H1 (cell line): ENCODE measurements around the gene CGN. TPM values are rescaled to one million over a fixed set of nuclear protein-coding genes. Genes with fewer than 3 reads are reported as not detected.

Source experiments
- CTCF ChIA-PET: fragments of 300-600 bp; sonication (Branson Sonifier 250); formaldehyde crosslinking; loops from one replicate; lab custom pipeline; 2021; ENCODE audit not compliant: partially characterized antibody; lab: Charles Lee
- POLR2A ChIA-PET: fragments of 300-600 bp; sonication (Branson Sonifier 250); formaldehyde crosslinking; loops from one replicate; lab custom pipeline; 2021; ENCODE audit warnings: inconsistent platforms; ENCODE audit not compliant: partially characterized antibody; lab: Charles Lee
- DNase-seq, 2 experiments: peaks; one replicate each; pipeline versions ENCODE4 v3.0.0 to v3.0.0-alpha.2; 2010 to 2022; ENCODE audit warnings: low spot score in 2 of 2, low read depth in 1 of 2, mixed read lengths in 1 of 2
- FAIRE-seq: peaks from 2 replicates; lab custom pipeline; 2011; peaks lifted over from hg19 to GRCh38; lab: Jason Lieb, UNC
- H2AFZ ChIP-seq: 2 replicates; pipeline ENCODE4 v1.8.1; 2012; ENCODE audit warnings: low read length, inconsistent platforms
- H2AK5ac ChIP-seq: 2 replicates; pipeline ENCODE4 v1.6.1; 2013; ENCODE audit warnings: low read depth, low read length
- H2BK120ac ChIP-seq: replicated peaks from 2 replicates; pipeline ENCODE3; 2013; ENCODE audit warnings: low read depth, low read length, inconsistent platforms
- H2BK12ac ChIP-seq: 2 replicates; pipeline ENCODE4 v1.6.1; 2013; ENCODE audit warnings: low read depth, low read length
- H2BK15ac ChIP-seq: 2 replicates; pipeline ENCODE4 v1.6.1; 2013; ENCODE audit warnings: low read length
- H2BK20ac ChIP-seq: 2 replicates; pipeline ENCODE4 v1.6.1; 2013; ENCODE audit warnings: low read length
- H2BK5ac ChIP-seq: 2 replicates; pipeline ENCODE4 v1.6.1; 2013; ENCODE audit warnings: low read depth, low read length
- H3K14ac ChIP-seq: 2 replicates; pipeline ENCODE4 v1.6.1; 2013; ENCODE audit warnings: inconsistent platforms; ENCODE audit not compliant: insufficient read length
- H3K18ac ChIP-seq: 2 replicates; pipeline ENCODE4 v1.6.1; 2013; ENCODE audit warnings: low read length; ENCODE audit errors: extremely low read depth
- H3K23ac ChIP-seq: 2 replicates; pipeline ENCODE4 v1.6.1; 2013; ENCODE audit warnings: inconsistent platforms; ENCODE audit not compliant: insufficient read length
- H3K23me2 ChIP-seq: 2 replicates; pipeline ENCODE4 v1.6.1; 2013; ENCODE audit warnings: low read depth, low read length
- H3K27ac ChIP-seq: 2 replicates; pipeline ENCODE4 v1.6.1; 2011; ENCODE audit warnings: low read depth, low read length, inconsistent platforms
- H3K27me3 ChIP-seq, 4 experiments: replicated peaks in 1 of 4; 1 replicate in 1 of 4; 2 replicates in 3 of 4; pipeline versions ENCODE4 v1.6.1 to v1.8.1; 2011 to 2013; ENCODE audit warnings: low read length in 3 of 4, mild to moderate bottlenecking in 3 of 4, inconsistent platforms in 2 of 4, mixed read lengths in 2 of 4, moderate library complexity in 1 of 4; ENCODE audit not compliant: control insufficient read depth in 3 of 4, insufficient read depth in 3 of 4; ENCODE audit errors: extremely low read depth in 1 of 4
- H3K36me3 ChIP-seq, 4 experiments: 2 replicates each; pipeline versions ENCODE4 v1.6.1 to v1.8.1; 2011 to 2013; ENCODE audit warnings: mild to moderate bottlenecking in 4 of 4, low read length in 3 of 4, moderate library complexity in 2 of 4, control low read depth in 1 of 4, inconsistent platforms in 1 of 4; ENCODE audit not compliant: insufficient read depth in 4 of 4, control insufficient read depth in 2 of 4
- H3K4ac ChIP-seq: replicated peaks from 2 replicates; pipeline ENCODE3; 2013; ENCODE audit warnings: low read length, low read depth, mixed read lengths, inconsistent platforms; ENCODE audit not compliant: insufficient read length
- H3K4me1 ChIP-seq, 4 experiments: replicated peaks in 1 of 4; 1 replicate in 1 of 4; 2 replicates in 3 of 4; pipeline versions ENCODE4 v1.6.1 to v1.8.1; 2011 to 2013; ENCODE audit warnings: low read length in 3 of 4, inconsistent platforms in 2 of 4, mixed read lengths in 1 of 4; ENCODE audit not compliant: insufficient read depth in 4 of 4, control insufficient read depth in 3 of 4
- H3K4me2 ChIP-seq, 2 experiments: 2 replicates each; pipeline versions ENCODE4 v1.6.1 to v1.8.1; 2011 to 2013; ENCODE audit warnings: low read depth in 2 of 2, low read length in 2 of 2, control low read depth in 1 of 2, inconsistent platforms in 1 of 2, mild to moderate bottlenecking in 1 of 2; ENCODE audit not compliant: insufficient read depth in 1 of 2
- H3K4me3 ChIP-seq, 4 experiments: fragments of 200-600, 300-600 bp in 1 of 4; sonication (generic), shearing (Covaris generic), sonication (Bioruptor Twin) in 1 of 4; 2 replicates each; pipeline versions ENCODE4 v1.5.1 to v1.8.1; 2011 to 2016; ENCODE audit warnings: low read length in 4 of 4, low read depth in 3 of 4, control low read depth in 2 of 4, inconsistent platforms in 2 of 4, mild to moderate bottlenecking in 2 of 4, mixed read lengths in 1 of 4, moderate library complexity in 1 of 4; ENCODE audit not compliant: insufficient read depth in 2 of 4; ENCODE audit errors: extremely low read depth in 1 of 4
- H3K56ac ChIP-seq: replicated peaks from 2 replicates; pipeline ENCODE3; 2013; ENCODE audit warnings: low read depth, mild to moderate bottlenecking, mixed read lengths, low read length, inconsistent platforms; ENCODE audit not compliant: insufficient read length
- H3K79me1 ChIP-seq: 2 replicates; pipeline ENCODE4 v1.6.1; 2013; ENCODE audit warnings: low read depth, low read length, control low read depth
- H3K79me2 ChIP-seq, 2 experiments: 2 replicates each; pipeline versions ENCODE4 v1.6.1 to v1.8.1; 2012 to 2013; ENCODE audit warnings: low read length in 2 of 2, mild to moderate bottlenecking in 2 of 2, inconsistent platforms in 1 of 2; ENCODE audit not compliant: insufficient read depth in 2 of 2, control insufficient read depth in 1 of 2
- H3K9ac ChIP-seq, 4 experiments: replicated peaks in 1 of 4; 1 replicate in 1 of 4; 2 replicates in 3 of 4; pipeline versions ENCODE4 v1.6.1 to v1.8.1; 2011 to 2013; ENCODE audit warnings: low read depth in 3 of 4, low read length in 3 of 4, control low read depth in 2 of 4, mild to moderate bottlenecking in 2 of 4, moderate library complexity in 2 of 4, inconsistent platforms in 1 of 4; ENCODE audit errors: extremely low read depth in 1 of 4
- H3K9me3 ChIP-seq, 2 experiments: 2 replicates each; pipeline versions ENCODE4 v1.6.1 to v1.8.1; 2012 to 2013; ENCODE audit warnings: mild to moderate bottlenecking in 2 of 2, moderate library complexity in 2 of 2, control low read depth in 1 of 2, inconsistent platforms in 1 of 2, low read depth in 1 of 2, low read length in 1 of 2, mixed read lengths in 1 of 2; ENCODE audit not compliant: insufficient read depth in 2 of 2
- H4K20me1 ChIP-seq, 2 experiments: replicated peaks in 1 of 2; 2 replicates each; pipeline versions ENCODE3 to v1.8.1; 2011 to 2013; ENCODE audit warnings: inconsistent platforms in 2 of 2, low read length in 2 of 2, mild to moderate bottlenecking in 1 of 2; ENCODE audit not compliant: insufficient read depth in 2 of 2, control insufficient read depth in 1 of 2
- H4K5ac ChIP-seq: 2 replicates; pipeline ENCODE4 v1.6.1; 2013; ENCODE audit warnings: low read length, low read depth, mixed read lengths, inconsistent platforms; ENCODE audit not compliant: insufficient read length
- H4K8ac ChIP-seq: 2 replicates; pipeline ENCODE4 v1.8.0; 2013; ENCODE audit warnings: mild to moderate bottlenecking, moderate library complexity, low read length, inconsistent platforms; ENCODE audit not compliant: insufficient read depth; ENCODE audit errors: extremely low read depth
- H4K91ac ChIP-seq: replicated peaks from 2 replicates; pipeline ENCODE3; 2013; ENCODE audit warnings: low read length, mixed read lengths, inconsistent platforms; ENCODE audit not compliant: insufficient read length
- CBX5 ChIP-seq: fragments of 300-800, 300-1000 bp; sonication (generic); IDR thresholded peaks from 2 replicates; pipeline ENCODE4 v1.7.1; 2016; ENCODE audit warnings: antibody characterized with exemption, low read length, low read depth
- EGR1 ChIP-seq: IDR thresholded peaks from 2 replicates; pipeline ENCODE4 v1.6.1; 2011; ENCODE audit warnings: low read depth, low read length, borderline replicate concordance
- EP300 ChIP-seq, 2 experiments: IDR thresholded peaks; 1 replicate in 1 of 2; 2 replicates in 1 of 2; pipeline ENCODE4 v1.6.1; 2011 to 2012; ENCODE audit warnings: low read depth in 2 of 2, low read length in 2 of 2, mild to moderate bottlenecking in 2 of 2, borderline replicate concordance in 1 of 2, inconsistent platforms in 1 of 2, moderate library complexity in 1 of 2
- HDAC6 ChIP-seq: IDR thresholded peaks from one replicate; pipeline ENCODE4 v1.7.1; 2012; ENCODE audit warnings: low read depth, mild to moderate bottlenecking, inconsistent platforms, low read length, moderate library complexity
- KDM1A ChIP-seq: fragments of 200-600, 300-600 bp; sonication (generic); IDR thresholded peaks from 2 replicates; pipeline ENCODE4 v1.7.1; 2016; ENCODE audit warnings: mild to moderate bottlenecking, low read length, borderline replicate concordance
- KDM4A ChIP-seq: IDR thresholded peaks from one replicate; pipeline ENCODE4 v1.7.1; 2012; ENCODE audit warnings: low read depth, mild to moderate bottlenecking, moderate library complexity, low read length, inconsistent platforms; ENCODE audit not compliant: severe bottlenecking
- NRF1 ChIP-seq: IDR thresholded peaks from 2 replicates; pipeline ENCODE4 v1.6.1; 2011; ENCODE audit warnings: mild to moderate bottlenecking, low read depth, low read length, improper control_type of control experiment
- TAF1 ChIP-seq: IDR thresholded peaks from 2 replicates; pipeline ENCODE4 v1.6.1; 2011; ENCODE audit warnings: mild to moderate bottlenecking, low read depth, low read length
- YY1 ChIP-seq: IDR thresholded peaks from 2 replicates; pipeline ENCODE4 v1.6.1; 2011; ENCODE audit warnings: low read depth, mild to moderate bottlenecking, low read length
- ZNF274 ChIP-seq: IDR thresholded peaks from 2 replicates; pipeline ENCODE4 v1.7.0; 2012; ENCODE audit warnings: low read length, borderline replicate concordance; ENCODE audit errors: extremely low read depth
- WGBS, 2 experiments: shearing (Covaris generic) in 1 of 2; methylation state at CpG; one replicate each; pipeline versions ENCODE4 v1.1.6 to v1.1.7; 2013 to 2015; ENCODE audit warnings: low lambda C conversion rate in 2 of 2, mixed read lengths in 2 of 2, inconsistent platforms in 1 of 2, low coverage in 1 of 2, missing lambda C conversion rate in 1 of 2; ENCODE audit not compliant: insufficient replicate concordance in 2 of 2, insufficient coverage in 1 of 2, insufficient read length in 1 of 2; ENCODE audit errors: extremely low coverage in 1 of 2, missing lambda C conversion rate in 1 of 2; 5-methylcytosine and 5-hydroxymethylcytosine counted together
- polyA plus RNA-seq, 7 experiments: library from polyadenylated mRNA; depleted of rRNA in 3 of 7; stranded (reverse) in 5 of 7; unstranded in 2 of 7; fragments of >200 nt in 5 of 7; fragments of 200-250 nt in 2 of 7; gene quantifications; 1 replicate in 5 of 7; 2 replicates in 1 of 7; 4 replicates in 1 of 7; pipeline versions ENCODE4 v1.2.1 to v1.2.3, GENCODE V29; 2011 to 2013; ENCODE audit warnings: missing spikeins in 2 of 7, mixed read lengths in 2 of 7
- total RNA-seq: library from RNA; stranded (reverse); fragmentation: NEBNext Ultra II Directional; extraction: Animal tissue kit (Norgen Biotek cat#: 25700); gene quantifications from 2 replicates; pipeline ENCODE4 v1.2.1, GENCODE V29; 2021
- TF ChIP-seq, protein P1 (sequence below): IDR thresholded peaks from 2 replicates; pipeline ENCODE4 v1.6.1; 2012; ENCODE audit warnings: inconsistent platforms

The CGN gene
- total and polyA plus RNA-seq, 2 of the 8 experiments (the other 6 are each of a cell fraction or from before 2014, with no cell fraction given) = 15.9 to 52.7 TPM

DNA sequence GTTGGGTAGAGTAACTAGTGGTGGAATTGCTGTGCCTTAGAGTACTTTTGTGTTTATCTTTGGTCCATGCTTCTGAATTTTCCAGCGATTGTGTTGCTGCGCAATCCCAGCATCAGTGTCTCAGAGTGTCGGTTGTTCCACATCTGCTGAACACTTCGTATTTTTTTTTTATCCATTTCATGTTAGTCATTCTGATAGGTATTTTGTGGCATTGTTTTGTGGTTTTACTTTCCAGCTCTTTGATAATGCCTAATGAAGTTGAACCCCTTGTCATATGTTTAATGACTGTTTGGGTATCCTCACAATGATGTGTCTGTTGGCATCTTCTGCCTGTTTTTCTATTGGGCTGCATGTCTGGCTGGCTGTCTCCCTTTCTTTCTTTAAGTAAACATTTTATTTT is 42.5 kb downstream of the CGN start:
- Histone ChIP-seq H2BK20ac (no peak overlapping the region), H2AK5ac (no peak overlapping the region), H4K5ac (no peak overlapping the region), H3K27me3 (no peaks in the 10 kb centered on the region), H3K4ac (no peak overlapping the region), H3K23me2 (no peaks in the 10 kb centered on the region), H3K79me2 (peaks cover 0 to 26% of the 10 kb centered on the region in 2 experiments; a peak in 2 of 4 replicates), H2BK15ac (no peak overlapping the region), H4K8ac (no peak overlapping the region), H2AFZ (no peak overlapping the region), H2BK5ac (no peak overlapping the region), H3K9me3 (no peaks in the 10 kb centered on the region), H2BK12ac (no peak overlapping the region), H3K18ac (no peak overlapping the region), H3K4me2 (no peak overlapping the region), H3K23ac (no peak overlapping the region), H3K14ac (no peak overlapping the region), H2BK120ac (no peak overlapping the region), H3K79me1 (peaks cover 2% of the 10 kb centered on the region; the same call in 1 of the 2 replicates), H3K4me1 (peaks cover 0 to under 1% (median 0%) of the 10 kb centered on the region in 4 experiments; a peak in 1 of 7 replicates), H3K27ac (no peak overlapping the region), H3K9ac (no peak overlapping the region), H3K4me3 (no peak overlapping the region), H4K91ac (no peak overlapping the region), H3K36me3 (no peaks in the 10 kb centered on the region), H4K20me1 (no peaks in the 10 kb centered on the region), H3K56ac (no peak overlapping the region)
- POLR2A ChIA-PET = interaction anchor here (1.9 kb wide), 1 partner anchor 13 kb away, joined by 8 read pairs; the partner anchor contains the start of gene TUFT1
- DNase-seq (no peak), FAIRE-seq (no peak)
- TF ChIP-seq CBX5 = no peak
- TF ChIP-seq KDM4A = no peak
- no peak for TF ChIP-seq YY1
- TF ChIP-seq NRF1 = no peak
- no peak for TF ChIP-seq ZNF274
- TF ChIP-seq HDAC6 = no peak
- TF ChIP-seq, protein P1, sequence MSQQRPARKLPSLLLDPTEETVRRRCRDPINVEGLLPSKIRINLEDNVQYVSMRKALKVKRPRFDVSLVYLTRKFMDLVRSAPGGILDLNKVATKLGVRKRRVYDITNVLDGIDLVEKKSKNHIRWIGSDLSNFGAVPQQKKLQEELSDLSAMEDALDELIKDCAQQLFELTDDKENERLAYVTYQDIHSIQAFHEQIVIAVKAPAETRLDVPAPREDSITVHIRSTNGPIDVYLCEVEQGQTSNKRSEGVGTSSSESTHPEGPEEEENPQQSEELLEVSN = no peak
- TF ChIP-seq TAF1 = no peak
- no peak for TF ChIP-seq KDM1A
- TF ChIP-seq EP300 (IDR thresholded peaks at IDR 0.05; ENCODE audit: borderline replicate concordance in 1 of 2, low read depth in 2 of 2, low read length in 2 of 2) = no peak
- TF ChIP-seq EGR1 = no peak
- CTCF ChIA-PET = interaction anchor here (0.8 kb wide), 1 partner anchor 9 kb away, joined by 3 read pairs; no protein-coding TSS in a partner anchor
- 90% methylated on average over 4 of the region's 4 CpGs; no CpG with 5 or more reads in 1 of the 2 experiments for WGBS, 2 experiments
